Activated naive CD4-positive, alpha-beta T cell treated with anti-CD3 and anti-CD28 coated beads, Interleukin-2, amount 50 U/mL, for 72 hours (primary cell): Measurements from ENCODE around the gene CPEB1. TPM values are rescaled to one million over a fixed set of nuclear protein-coding genes. Genes with fewer than 3 reads are reported as not detected.
A peak's percentile ranks its signal among the peaks of the same experiment; 100 is the strongest.

ENCODE experiments used
- ATAC-seq, 2 donors: fragments of 150-1000 bp; cut with Tn5 transposase; 2 replicates each; pipeline ENCODE4 v1.10.0; 2021; ENCODE audit warnings: mild to moderate bottlenecking in 2 of 2, moderate library complexity in 2 of 2
- DNase-seq, 2 donors: peaks; one replicate each; pipeline ENCODE4 v3.0.0; 2021 to 2022; ENCODE audit warnings: low spot score in 2 of 2
- H3K27ac Mint-ChIP-seq, 2 donors: one replicate each; pipeline ENCODE4 v1.8.0; 2022; ENCODE audit warnings: mild to moderate bottlenecking in 2 of 2, mixed read lengths in 2 of 2
- H3K36me3 Mint-ChIP-seq, 2 donors: one replicate each; pipeline ENCODE4 v1.8.0; 2022; ENCODE audit warnings: mixed read lengths in 2 of 2
- H3K9me3 Mint-ChIP-seq, 2 donors: one replicate each; pipeline ENCODE4 v1.8.0; 2022; ENCODE audit warnings: mixed read lengths in 2 of 2
- total RNA-seq, 2 donors: library from RNA; stranded (reverse); gene quantifications; one replicate each; pipeline ENCODE4 v1.2.3, GENCODE V29; 2022

The CPEB1 gene
- total RNA-seq, result not detected

- ATAC-seq (peak; percentile 68 to 72), DNase-seq (peak in 1 of 2 donors; percentile 6)
- Mint-ChIP-seq H3K27ac (no peak within 1 kb of the TSS), H3K9me3 (no peaks in the 10 kb centered on the region), H3K36me3 (no peaks in the 10 kb centered on the region)
Observed at GRCh38 chr15:82647045-82647834, at the start of gene CPEB1. TSS of gene CPEB1 (minus strand) at chr15:82647363. CDS start at chr15:82628459, 18,904 bp downstream.

GRCh38 chr15:82692171-82692570 is 45.0 kb upstream of the CPEB1 start:
- no peaks in the 10 kb centered on the region for H3K36me3 Mint-ChIP-seq
- DNase-seq, result no peak
- H3K9me3 Mint-ChIP-seq, result no peaks in the 10 kb centered on the region
- ATAC-seq, result no peak
- no peak overlapping the region for H3K27ac Mint-ChIP-seq

GRCh38 chr15:82689147-82689546 is 42.0 kb upstream of the CPEB1 start:
- DNase-seq (no peak), ATAC-seq (no peak)
- Mint-ChIP-seq H3K36me3 (no peaks in the 10 kb centered on the region), H3K9me3 (no peaks in the 10 kb centered on the region), H3K27ac (no peak overlapping the region)

- no peak overlapping the region for H3K27ac Mint-ChIP-seq
- ATAC-seq, result no peak
- no peaks in the 10 kb centered on the region for H3K36me3 Mint-ChIP-seq
- H3K9me3 Mint-ChIP-seq, result no peaks in the 10 kb centered on the region
- DNase-seq, result no peak
Observed at GRCh38 chr15:82688691-82689090, 41.5 kb upstream of the CPEB1 start.

GRCh38 chr15:82681371-82681770 is 34.2 kb upstream of the CPEB1 start:
- DNase-seq, result no peak
- Mint-ChIP-seq H3K36me3 (peaks cover 0 to 10% of the 10 kb centered on the region in 2 donors), H3K27ac (peak overlapping the region in 1 of 2 donors; percentile 87), H3K9me3 (no peaks in the 10 kb centered on the region)
- no peak for ATAC-seq

GRCh38 chr15:82680200-82681102 is 33.3 kb upstream of the CPEB1 start:
- peak; percentile 73 to 83 for DNase-seq
- H3K9me3 Mint-ChIP-seq, result no peaks in the 10 kb centered on the region
- peaks cover 0 to 10% of the 10 kb centered on the region in 2 donors for H3K36me3 Mint-ChIP-seq
- H3K27ac Mint-ChIP-seq, result peak overlapping the region; percentile 81 to 87
- ATAC-seq, result peak; percentile 94 to 96

- DNase-seq (no peak), ATAC-seq (no peak)
- Mint-ChIP-seq H3K36me3 (peaks cover 0 to 10% of the 10 kb centered on the region in 2 donors), H3K9me3 (no peaks in the 10 kb centered on the region), H3K27ac (peak overlapping the region in 1 of 2 donors; percentile 87)
Observed at GRCh38 chr15:82679626-82680199, 32.5 kb upstream of the CPEB1 start.

GRCh38 chr15:82677720-82678323 is 30.7 kb upstream of the CPEB1 start:
- peaks cover 0 to 10% of the 10 kb centered on the region in 2 donors for H3K36me3 Mint-ChIP-seq
- no peak for DNase-seq
- ATAC-seq, result no peak
- H3K9me3 Mint-ChIP-seq, result no peaks in the 10 kb centered on the region
- H3K27ac Mint-ChIP-seq, result no peak overlapping the region

GRCh38 chr15:82674873-82675272 is 27.7 kb upstream of the CPEB1 start:
- Mint-ChIP-seq H3K27ac (no peak overlapping the region), H3K9me3 (no peaks in the 10 kb centered on the region), H3K36me3 (no peaks in the 10 kb centered on the region)
- DNase-seq, result no peak
- ATAC-seq, result no peak

- Mint-ChIP-seq H3K9me3 (no peaks in the 10 kb centered on the region), H3K36me3 (no peaks in the 10 kb centered on the region), H3K27ac (no peak overlapping the region)
- ATAC-seq, result no peak
- DNase-seq, result no peak
Observed at GRCh38 chr15:82670699-82671098, 23.5 kb upstream of the CPEB1 start.

GRCh38 chr15:82666606-82667005 is 19.4 kb upstream of the CPEB1 start:
- no peak for ATAC-seq
- Mint-ChIP-seq H3K27ac (no peak overlapping the region), H3K9me3 (no peaks in the 10 kb centered on the region), H3K36me3 (no peaks in the 10 kb centered on the region)
- no peak for DNase-seq

GRCh38 chr15:82664021-82664420 is 16.9 kb upstream of the CPEB1 start:
- Mint-ChIP-seq H3K9me3 (no peaks in the 10 kb centered on the region), H3K36me3 (no peaks in the 10 kb centered on the region), H3K27ac (no peak overlapping the region)
- DNase-seq (no peak), ATAC-seq (no peak)

- no peaks in the 10 kb centered on the region for H3K36me3 Mint-ChIP-seq
- H3K27ac Mint-ChIP-seq, result no peak overlapping the region
- no peaks in the 10 kb centered on the region for H3K9me3 Mint-ChIP-seq
- peak in 1 of 2 donors; percentile 32 for ATAC-seq
- DNase-seq, result peak in 1 of 2 donors; percentile 62
Observed at GRCh38 chr15:82663186-82663600, 16.0 kb upstream of the CPEB1 start.

- ATAC-seq (no peak), DNase-seq (no peak)
- Mint-ChIP-seq H3K9me3 (no peaks in the 10 kb centered on the region), H3K36me3 (no peaks in the 10 kb centered on the region), H3K27ac (no peak overlapping the region)
Observed at GRCh38 chr15:82662641-82663040, 15.5 kb upstream of the CPEB1 start.

- DNase-seq, result no peak
- Mint-ChIP-seq H3K36me3 (no peaks in the 10 kb centered on the region), H3K27ac (no peak overlapping the region), H3K9me3 (no peaks in the 10 kb centered on the region)
- ATAC-seq, result no peak
Observed at GRCh38 chr15:82660378-82660777, 13.2 kb upstream of the CPEB1 start.

GRCh38 chr15:82656641-82657266 is 9.6 kb upstream of the CPEB1 start:
- Mint-ChIP-seq H3K36me3 (no peaks in the 10 kb centered on the region), H3K9me3 (no peaks in the 10 kb centered on the region), H3K27ac (no peak overlapping the region)
- no peak for DNase-seq
- no peak for ATAC-seq
